ENCODE measurements around the gene AKAP3. TPM values are rescaled to one million over a fixed set of nuclear protein-coding genes. Genes with fewer than 3 reads are reported as not detected.

The AKAP3 gene
- total RNA-seq, 4 donors from 2014 or later = 0.44 to 4.5 (median 2.5) TPM; not detected in 1

- TF ChIP-seq CTCF (IDR thresholded peaks at IDR 0.05; ENCODE audit: low read depth) = no peak
Measured at GRCh38 chr12:4626543-4626942, 22.3 kb downstream of the AKAP3 start.

- TF ChIP-seq CTCF (IDR thresholded peaks at IDR 0.05; ENCODE audit: low read depth) = no peak
Measured at GRCh38 chr12:4621511-4621910, 27.3 kb downstream of the AKAP3 start.

GRCh38 chr12:4615667-4616066 lies 33.2 kb downstream of the AKAP3 start:
- no peak for TF ChIP-seq CTCF (IDR thresholded peaks at IDR 0.05; ENCODE audit: low read depth)

- no peak for TF ChIP-seq CTCF (IDR thresholded peaks at IDR 0.05; ENCODE audit: low read depth)
Measured at GRCh38 chr12:4610481-4610880, 38.4 kb downstream of the AKAP3 start.

GRCh38 chr12:4609071-4609470 lies 39.8 kb downstream of the AKAP3 start:
- TF ChIP-seq CTCF (IDR thresholded peaks at IDR 0.05; ENCODE audit: low read depth) = no peak

GRCh38 chr12:4607056-4607455 lies 41.8 kb downstream of the AKAP3 start:
- TF ChIP-seq CTCF (IDR thresholded peaks at IDR 0.05; ENCODE audit: low read depth) = no peak

- no peak for TF ChIP-seq CTCF (IDR thresholded peaks at IDR 0.05; ENCODE audit: low read depth)
Measured at GRCh38 chr12:4604684-4605193, 44.1 kb downstream of the AKAP3 start.

Data from subcutaneous adipose tissue (tissue), 4 donors.